ENCODE measurements around the gene TMPRSS7.

TMPRSS7 gene

GRCh38 chr3:112012205-112012992 is 22.1 kb upstream of the TMPRSS7 start:
- Histone ChIP-seq H3K4me3 (ENCODE audit: insufficient read depth, low read length, poor library complexity, severe bottlenecking) (no peak overlapping the region), H3F3A (ENCODE audit: insufficient read depth) (no peaks in the 10 kb centered on the region), H2AFZ (ENCODE audit: low read depth, low read length, severe bottlenecking) (no peak overlapping the region), H3K36me3 (ENCODE audit: low read length) (no peaks in the 10 kb centered on the region), H3K9me2 (replicated peaks; ENCODE audit: insufficient read depth, low read length) (no peaks in the 10 kb centered on the region), H3K9me3 (ENCODE audit: insufficient read depth, low read length) (no peaks in the 10 kb centered on the region), H4K20me1 (ENCODE audit: low read depth, low read length) (no peaks in the 10 kb centered on the region), H3K27me3 (ENCODE audit: low read length) (no peaks in the 10 kb centered on the region), H3K9ac (ENCODE audit: low read length) (no peak overlapping the region), H3K79me2 (ENCODE audit: insufficient read depth, low read length) (no peaks in the 10 kb centered on the region), H3K4me2 (ENCODE audit: low read depth, low read length, poor library complexity, severe bottlenecking) (no peak overlapping the region), H3K27ac (ENCODE audit: low read depth, low read length) (no peak overlapping the region)
- TF ChIP-seq EZH2phosphoT487 (conservative IDR thresholded peaks at IDR 0.05; ENCODE audit: low read length), result no peak
- no peak for TF ChIP-seq CTCF (IDR thresholded peaks at IDR 0.05; ENCODE audit: insufficient read depth, low read length, poor library complexity, severe bottlenecking)

- no peaks in the 10 kb centered on the region for H3K9me3 ChIP-seq (ENCODE audit: insufficient read depth, low read length)
- peak overlapping the region; percentile 28 for H3K4me2 ChIP-seq (ENCODE audit: low read depth, low read length, poor library complexity, severe bottlenecking)
- H3K27me3 ChIP-seq (ENCODE audit: low read length), result no peaks in the 10 kb centered on the region
- no peaks in the 10 kb centered on the region for H3K36me3 ChIP-seq (ENCODE audit: low read length)
- H2AFZ ChIP-seq (ENCODE audit: low read depth, low read length, severe bottlenecking), result peak overlapping the region; percentile 91
- no peak overlapping the region for H3K27ac ChIP-seq (ENCODE audit: low read depth, low read length)
- no peaks in the 10 kb centered on the region for H3F3A ChIP-seq (ENCODE audit: insufficient read depth)
- no peaks in the 10 kb centered on the region for H3K9me2 ChIP-seq (replicated peaks; ENCODE audit: insufficient read depth, low read length)
- no peak overlapping the region for H3K4me3 ChIP-seq (ENCODE audit: insufficient read depth, low read length, poor library complexity, severe bottlenecking)
- no peak overlapping the region for H3K9ac ChIP-seq (ENCODE audit: low read length)
- no peaks in the 10 kb centered on the region for H4K20me1 ChIP-seq (ENCODE audit: low read depth, low read length)
- TF ChIP-seq CTCF (IDR thresholded peaks at IDR 0.05; ENCODE audit: insufficient read depth, low read length, poor library complexity, severe bottlenecking) (peak; percentile 60), EZH2phosphoT487 (conservative IDR thresholded peaks at IDR 0.05; ENCODE audit: low read length) (no peak)
- H3K79me2 ChIP-seq (ENCODE audit: insufficient read depth, low read length), result no peaks in the 10 kb centered on the region
Observed at GRCh38 chr3:112013058-112013783, 21.3 kb upstream of the TMPRSS7 start.

GRCh38 chr3:112013784-112014143 is 20.8 kb upstream of the TMPRSS7 start:
- no peaks in the 10 kb centered on the region for H4K20me1 ChIP-seq (ENCODE audit: low read depth, low read length)
- H3K27me3 ChIP-seq (ENCODE audit: low read length), result no peaks in the 10 kb centered on the region
- H3F3A ChIP-seq (ENCODE audit: insufficient read depth), result no peaks in the 10 kb centered on the region
- no peaks in the 10 kb centered on the region for H3K36me3 ChIP-seq (ENCODE audit: low read length)
- no peaks in the 10 kb centered on the region for H3K79me2 ChIP-seq (ENCODE audit: insufficient read depth, low read length)
- TF ChIP-seq EZH2phosphoT487 (conservative IDR thresholded peaks at IDR 0.05; ENCODE audit: low read length) (no peak), CTCF (IDR thresholded peaks at IDR 0.05; ENCODE audit: insufficient read depth, low read length, poor library complexity, severe bottlenecking) (no peak)
- H3K27ac ChIP-seq (ENCODE audit: low read depth, low read length), result no peak overlapping the region
- H3K4me3 ChIP-seq (ENCODE audit: insufficient read depth, low read length, poor library complexity, severe bottlenecking), result no peak overlapping the region
- no peaks in the 10 kb centered on the region for H3K9me3 ChIP-seq (ENCODE audit: insufficient read depth, low read length)
- no peaks in the 10 kb centered on the region for H3K9me2 ChIP-seq (replicated peaks; ENCODE audit: insufficient read depth, low read length)
- no peak overlapping the region for H3K9ac ChIP-seq (ENCODE audit: low read length)
- H3K4me2 ChIP-seq (ENCODE audit: low read depth, low read length, poor library complexity, severe bottlenecking), result peak overlapping the region; percentile 28
- H2AFZ ChIP-seq (ENCODE audit: low read depth, low read length, severe bottlenecking), result peak overlapping the region; percentile 91

Measured in SU-DHL-6 (cell line).